Stimulated activated CD4-positive, alpha-beta T cell treated with anti-CD3 and anti-CD28 coated beads, Interleukin-4, amount 100 ng/mL, for 1 hour (primary cell): ENCODE results near the gene CALCOCO2.

Source experiments
- DNase-seq: peaks from one replicate; pipeline ENCODE4 v3.0.0-alpha.2; 2020

The CALCOCO2 gene

DNA sequence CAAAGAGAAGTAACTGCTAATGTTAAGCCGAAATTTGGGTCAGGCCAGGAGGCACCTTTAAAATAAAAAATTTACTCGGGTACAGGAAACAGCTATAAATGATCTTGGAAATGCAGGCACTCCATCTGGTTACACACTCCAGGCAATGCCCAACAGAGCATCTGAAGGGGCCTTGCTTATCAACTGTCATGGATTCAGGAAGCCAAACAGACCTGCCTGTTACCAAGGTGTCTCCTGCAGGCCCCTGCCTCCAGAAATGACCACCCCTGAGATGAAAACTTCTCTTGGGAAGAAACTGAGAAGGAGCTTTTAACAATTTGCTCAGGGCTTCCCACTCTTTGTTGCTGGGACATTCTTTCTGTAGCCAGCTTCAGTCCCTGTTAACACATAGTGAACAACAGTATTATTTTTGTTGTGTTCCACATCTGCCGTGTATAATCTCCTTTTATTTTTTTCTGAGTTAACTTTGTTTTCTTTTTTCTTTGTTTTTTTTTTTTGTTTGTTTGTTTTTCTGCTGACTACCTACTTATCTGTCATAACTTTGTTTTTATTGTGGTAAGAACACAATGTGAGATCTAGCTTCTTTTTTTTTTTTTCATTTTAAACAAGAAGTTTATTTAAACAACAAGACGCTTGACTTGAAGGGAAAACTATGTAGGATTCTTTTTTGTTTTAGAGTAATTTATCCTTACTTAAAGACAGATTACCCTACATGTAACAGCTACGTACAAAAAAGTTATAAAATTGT, 43.0 kb downstream of the CALCOCO2 start:
- DNase-seq: no peak

GRCh38 chr17:48878920-48879898, 48.4 kb downstream of the CALCOCO2 start:
- peak; percentile 26 for DNase-seq

- no peak for DNase-seq
Measured at GRCh38 chr17:48882272-48882671, 51.4 kb downstream of the CALCOCO2 start.

DNA sequence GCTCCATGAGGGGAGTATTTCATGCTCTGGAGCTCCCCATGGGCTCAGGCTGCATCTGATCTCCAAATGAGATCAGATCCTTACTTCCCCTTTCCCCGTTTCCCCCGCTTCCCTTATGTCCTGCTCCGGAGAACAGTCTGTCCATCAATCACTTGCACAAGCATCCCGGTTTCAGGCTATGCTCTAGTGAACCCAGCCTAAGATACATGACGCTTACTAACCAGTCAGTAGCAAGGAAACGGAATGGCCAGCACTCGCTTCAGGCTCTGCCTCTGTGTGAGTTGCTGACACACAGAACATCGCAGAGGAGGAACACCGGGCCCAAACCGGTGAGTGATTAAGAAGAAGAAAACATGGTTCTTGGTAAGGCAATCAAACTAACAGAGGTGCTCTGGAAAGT, 52.3 kb downstream of the CALCOCO2 start:
- no peak for DNase-seq

- DNase-seq: no peak
Measured at GRCh38 chr17:48890086-48890485, 59.3 kb downstream of the CALCOCO2 start.

- no peak for DNase-seq
Measured at GRCh38 chr17:48892940-48893645, 62.3 kb downstream of the CALCOCO2 start.

DNA sequence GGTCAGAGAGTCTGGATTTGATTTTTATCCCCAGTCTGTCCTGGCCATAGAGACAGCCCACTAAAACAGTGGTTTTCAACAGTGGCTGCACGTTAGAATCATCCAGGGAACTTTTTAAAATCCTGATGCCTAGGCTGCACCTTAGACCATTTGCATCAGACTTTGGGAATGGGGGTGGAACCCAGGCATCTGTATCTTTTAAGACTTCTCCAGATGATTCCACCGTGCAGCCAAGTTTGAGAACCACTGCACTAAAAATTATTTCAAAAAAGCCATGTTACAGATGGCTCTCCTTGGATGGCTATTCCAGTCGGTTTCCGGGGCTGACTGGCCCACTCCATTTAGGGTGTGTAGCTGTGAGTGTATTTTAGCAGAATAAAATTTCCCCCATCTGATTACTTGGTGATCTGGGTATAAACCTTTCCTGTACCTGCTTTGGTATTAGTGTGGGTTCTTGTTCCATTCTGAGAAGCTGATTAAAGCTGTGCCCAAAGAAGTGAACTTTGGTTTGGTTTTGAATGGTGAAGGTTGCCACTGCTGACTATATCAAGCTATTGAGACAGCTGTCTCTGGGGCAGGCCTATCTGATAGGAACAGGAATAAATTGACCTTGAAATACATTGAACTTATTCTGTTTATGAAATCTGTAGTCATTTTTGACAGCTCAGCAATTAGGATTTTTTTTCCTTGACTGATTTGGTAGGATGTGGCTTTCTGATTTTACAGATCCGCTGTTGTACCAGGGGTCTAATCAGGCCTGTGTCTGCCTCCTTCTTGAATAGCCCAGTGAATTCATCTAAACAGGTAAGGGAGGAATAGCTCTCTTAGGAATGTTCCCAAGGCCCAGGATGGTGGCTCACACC, 63.0 kb downstream of the CALCOCO2 start:
- DNase-seq: no peak

DNA sequence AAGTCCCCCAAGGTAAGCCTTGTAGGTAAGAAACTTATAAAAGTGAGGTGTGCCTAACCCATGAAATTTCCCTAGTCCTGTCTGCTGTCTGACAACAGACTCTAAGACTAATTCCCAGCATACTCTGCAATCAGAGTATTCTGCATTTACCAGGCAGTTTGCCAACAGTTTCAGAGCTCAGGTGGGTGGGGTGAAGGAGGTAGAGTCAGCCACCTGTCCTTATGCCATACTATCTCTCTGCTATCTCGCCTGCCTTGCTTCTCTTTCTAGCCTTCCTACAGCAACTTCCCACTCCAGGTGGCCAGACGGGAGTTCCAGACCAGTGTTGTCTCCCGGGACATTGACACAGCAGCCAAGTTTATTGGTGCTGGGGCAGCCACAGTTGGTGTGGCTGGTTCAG, 64.1 kb downstream of the CALCOCO2 start:
- no peak for DNase-seq

DNA sequence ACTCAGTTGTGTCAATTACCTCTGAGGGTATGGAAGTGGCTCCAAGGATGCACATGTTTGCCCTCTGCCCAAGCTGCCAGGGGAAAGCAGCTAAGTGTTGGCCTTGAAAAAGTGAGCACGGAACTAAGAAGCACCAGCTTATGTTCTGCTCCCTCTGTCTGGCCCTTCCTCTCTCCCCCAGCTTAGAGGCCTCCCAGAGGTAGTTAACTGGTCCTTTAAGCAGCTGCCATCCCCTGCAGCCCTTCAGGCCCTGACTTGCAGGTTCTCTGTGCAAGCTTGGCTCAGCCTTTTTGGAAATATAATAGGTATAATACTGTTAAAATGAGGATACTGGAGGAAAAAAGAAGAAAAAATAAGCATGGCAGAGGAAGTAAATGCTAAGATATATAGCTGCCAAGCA, 70.4 kb downstream of the CALCOCO2 start:
- DNase-seq: no peak

DNA sequence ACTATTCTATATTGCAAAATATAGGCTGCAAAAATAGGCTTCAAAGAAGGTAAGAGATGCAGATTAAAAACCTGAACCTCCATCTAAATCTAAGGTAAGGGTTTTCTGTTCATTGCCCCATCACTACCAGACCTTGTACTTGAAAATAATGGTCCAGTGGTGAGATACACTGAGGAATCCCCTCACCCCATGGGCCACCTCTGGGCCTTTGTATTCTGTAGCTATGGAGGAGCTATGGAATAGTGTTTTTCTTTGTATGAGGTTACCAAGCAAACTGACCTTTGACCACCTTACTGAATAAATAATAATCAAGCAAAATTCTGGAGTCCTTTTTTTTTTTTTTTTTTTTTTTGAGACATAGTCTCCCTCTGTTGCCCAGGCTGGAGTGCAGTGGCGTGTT, 72.6 kb downstream of the CALCOCO2 start:
- no peak for DNase-seq

DNA sequence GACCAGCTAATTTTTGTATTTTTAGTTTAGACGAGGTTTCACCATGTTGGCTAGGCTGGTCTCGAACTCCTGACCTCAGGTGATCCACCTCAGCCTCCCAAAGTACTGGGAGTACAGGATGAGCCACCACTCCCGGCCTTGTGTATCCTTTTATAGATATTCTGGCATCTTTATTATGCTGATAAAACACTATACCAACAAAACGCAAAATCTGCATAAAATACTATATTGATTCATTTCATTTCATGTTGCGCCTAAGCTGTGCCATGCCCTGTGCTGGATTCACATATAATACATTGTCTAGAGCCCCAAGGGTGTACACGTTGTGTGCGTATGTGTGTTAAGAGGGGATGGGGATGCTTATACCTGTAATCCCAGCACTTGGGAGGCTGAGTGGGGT, 73.6 kb downstream of the CALCOCO2 start:
- DNase-seq: no peak

DNA sequence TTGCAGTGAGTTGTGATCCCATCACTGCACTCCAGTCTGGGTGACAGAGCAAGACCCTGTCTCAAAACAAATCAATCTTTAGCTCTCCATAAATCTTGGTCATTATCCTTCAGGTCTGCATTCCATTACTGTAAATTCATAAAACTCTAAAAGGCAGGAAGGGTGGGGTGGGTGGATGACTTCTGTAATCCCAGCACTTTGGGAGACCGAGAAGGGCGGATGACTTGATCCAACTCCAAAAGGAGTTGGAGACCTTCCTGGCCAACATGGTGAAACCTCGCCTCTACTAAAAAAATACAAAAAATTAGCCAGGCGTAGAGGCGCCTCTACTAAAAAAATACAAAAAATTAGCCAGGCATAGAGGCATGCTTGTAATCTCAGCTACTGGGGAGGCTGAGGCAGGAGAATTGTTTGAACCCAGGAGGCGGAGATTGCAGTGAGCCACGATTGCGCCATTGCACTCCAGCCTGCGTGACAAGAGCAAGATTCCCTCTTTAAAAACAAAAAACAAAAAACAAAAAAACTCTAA, 75.2 kb downstream of the CALCOCO2 start:
- no peak for DNase-seq

DNA sequence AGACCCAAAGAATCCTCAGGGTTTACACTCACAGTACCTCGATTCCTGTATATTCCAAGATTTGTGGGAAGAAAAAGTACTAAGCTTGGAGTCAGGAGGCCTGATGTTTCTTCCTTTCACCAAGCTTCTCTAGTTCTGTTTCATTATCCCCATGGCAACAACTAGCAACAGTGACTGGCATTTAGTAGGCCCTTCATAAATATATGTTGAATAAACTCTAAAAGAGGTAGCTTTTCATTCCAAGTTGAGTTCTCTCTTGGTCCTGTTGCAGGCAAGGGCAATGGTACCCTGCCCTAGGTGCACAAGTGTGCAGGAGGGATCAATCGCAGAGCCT, 76.8 kb downstream of the CALCOCO2 start:
- no peak for DNase-seq

DNA sequence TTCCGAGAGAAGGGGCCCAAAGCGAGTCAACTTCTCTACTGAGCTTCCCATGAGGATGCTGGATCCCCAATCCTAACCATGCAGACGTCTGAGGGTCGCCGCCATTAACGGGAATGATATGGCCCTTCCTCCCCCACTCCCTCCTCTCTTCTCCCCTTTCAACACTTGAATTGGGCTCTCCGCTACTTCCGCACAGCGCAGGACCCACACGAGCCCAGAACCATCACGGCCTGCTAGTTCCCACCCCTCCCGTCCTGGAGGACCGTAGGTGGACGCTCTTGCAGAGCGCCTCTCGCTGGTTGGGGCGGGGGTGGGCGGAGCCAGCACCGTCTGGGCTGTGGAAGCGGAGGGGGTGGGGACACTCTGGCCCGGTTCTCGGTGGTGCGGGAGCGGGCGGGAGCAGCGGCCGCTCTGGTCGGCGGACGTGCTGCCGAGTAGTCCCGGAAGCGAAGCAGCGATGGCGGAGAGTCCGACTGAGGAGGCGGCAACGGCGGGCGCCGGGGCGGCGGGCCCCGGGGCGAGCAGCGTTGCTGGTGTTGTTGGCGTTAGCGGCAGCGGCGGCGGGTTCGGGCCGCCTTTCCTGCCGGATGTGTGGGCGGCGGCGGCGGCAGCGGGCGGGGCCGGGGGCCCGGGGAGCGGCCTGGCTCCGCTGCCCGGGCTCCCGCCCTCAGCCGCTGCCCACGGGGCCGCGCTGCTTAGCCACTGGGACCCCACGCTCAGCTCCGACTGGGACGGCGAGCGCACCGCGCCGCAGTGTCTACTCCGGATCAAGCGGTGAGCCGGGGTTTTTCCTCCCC, 77.4 kb downstream of the CALCOCO2 start, which contains the start of gene UBE2Z:
TSS of gene UBE2Z (plus strand) at position 361 of the 797 bp plus-strand sequence. CDS start at position 458, 97 bp downstream.
- DNase-seq: peak; percentile 91

DNA sequence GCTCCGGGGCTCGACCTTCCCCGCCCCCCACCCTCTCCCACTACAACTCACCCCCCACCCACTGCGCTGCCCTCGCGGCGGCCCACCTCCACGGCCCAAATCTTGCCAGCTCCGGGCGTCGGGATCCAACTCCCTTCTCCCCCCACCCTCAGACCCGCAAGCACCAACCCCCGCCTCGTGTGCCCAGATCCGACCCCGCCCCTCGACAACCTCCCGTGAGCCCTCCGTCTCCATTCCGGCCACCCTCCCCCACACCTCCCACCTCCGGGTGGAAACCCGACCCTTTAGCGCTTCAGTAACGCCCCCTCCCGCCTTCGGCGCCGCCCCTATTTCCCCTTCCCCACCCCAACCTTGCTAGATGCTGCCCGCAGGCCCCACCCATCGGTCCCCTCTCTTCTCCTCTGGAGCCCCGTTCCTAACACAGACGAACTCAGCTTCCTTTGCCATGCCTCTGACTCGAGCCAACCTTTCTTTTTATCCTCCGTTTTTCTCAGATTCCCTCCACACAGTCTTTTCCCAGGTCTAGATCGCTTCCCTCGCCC, 78.1 kb downstream of the CALCOCO2 start:
- DNase-seq: peak; percentile 93

DNA sequence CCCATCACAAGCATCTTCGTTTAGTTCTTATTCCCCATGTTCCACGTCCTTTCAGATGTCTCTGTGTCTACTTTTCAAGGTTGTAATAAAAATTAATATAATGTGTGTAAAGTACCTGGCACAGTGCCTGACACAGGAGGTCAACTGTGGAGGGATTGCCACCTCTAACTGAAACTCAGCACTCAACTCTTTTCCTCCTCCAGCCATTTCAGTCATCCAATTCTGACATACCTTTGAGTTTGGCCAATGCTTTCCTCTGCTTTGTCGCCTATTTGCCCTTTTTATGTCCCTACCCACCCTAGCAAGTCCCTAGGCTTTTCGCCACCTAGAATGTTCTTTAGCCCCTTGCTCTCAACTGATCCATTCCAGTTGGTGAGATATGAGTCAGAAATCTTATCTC, 78.9 kb downstream of the CALCOCO2 start:
- no peak for DNase-seq

DNA sequence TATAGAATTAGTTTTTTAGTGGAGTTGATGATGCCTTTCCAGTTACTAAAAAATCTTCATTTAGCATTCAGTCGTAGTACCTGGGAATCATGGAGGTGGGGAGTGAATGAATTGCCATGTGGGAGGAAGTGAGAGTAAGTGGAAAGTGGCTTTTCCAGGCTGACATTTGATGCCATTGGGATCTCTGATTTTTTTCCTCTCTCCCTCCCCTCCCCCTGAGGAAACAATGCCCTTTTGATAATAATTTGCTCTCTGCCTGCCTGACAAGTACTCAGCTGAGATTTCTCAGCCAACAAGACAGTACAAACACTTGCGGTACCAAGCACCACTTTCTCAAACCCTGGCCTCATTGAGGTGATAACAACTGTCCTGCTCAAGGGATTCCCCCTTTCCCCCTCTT, 79.5 kb downstream of the CALCOCO2 start:
- no peak for DNase-seq

DNA sequence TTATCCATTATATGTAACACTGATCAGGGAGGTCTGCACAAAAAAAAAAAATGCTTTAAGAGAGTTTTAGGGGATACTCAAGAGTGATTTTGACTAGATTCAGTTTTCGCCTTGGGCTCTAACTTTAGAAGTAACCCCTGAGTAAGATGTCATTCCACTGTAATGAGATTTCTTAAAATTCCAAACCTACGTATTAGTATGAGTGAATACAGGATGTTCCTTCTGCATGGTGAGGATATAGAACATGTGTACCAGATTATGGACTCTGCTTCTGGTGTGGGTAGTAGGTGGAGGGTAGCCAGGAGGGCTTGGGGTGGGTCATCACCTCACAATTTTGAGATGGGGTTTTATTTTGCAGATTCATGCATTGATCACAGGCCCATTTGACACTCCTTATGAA, 81.6 kb downstream of the CALCOCO2 start:
- no peak for DNase-seq
